ENCODE measurements around the gene TMEM131L. TPM values are rescaled to one million over a fixed set of nuclear protein-coding genes. Genes with fewer than 3 reads are reported as not detected.

The TMEM131L gene
- polyA plus RNA-seq, 1 donor (not counting 4 experiments of a cell fraction or from before 2014, with no cell fraction given), result 10.3 TPM

- H4K20me1 ChIP-seq (ENCODE audit: control insufficient read depth, extremely low read depth, insufficient read depth, low read length), result no peaks in the 10 kb centered on the region
- H3K4me2 ChIP-seq (ENCODE audit: control insufficient read depth, extremely low read depth, insufficient read depth, low read depth, low read length), result peak overlapping the region; percentile 85
- H3K9ac ChIP-seq (ENCODE audit: control insufficient read depth, extremely low read depth, insufficient read depth, low read length), result no peak overlapping the region
- peaks cover 12% of the 10 kb centered on the region for H3K79me2 ChIP-seq (ENCODE audit: control insufficient read depth, insufficient read depth, low read length)
- dilution Hi-C loops (cut with MboI; ENCODE audit: extremely low pct_ligation_motif_present, low sequenced_read_pairs), result no loop called here
- H3K4me1 ChIP-seq (ENCODE audit: control insufficient read depth, extremely low read depth, insufficient read depth, low read length), result peaks cover 41% of the 10 kb centered on the region
- no peak overlapping the region for H2AFZ ChIP-seq (ENCODE audit: control insufficient read depth, low read length)
- no peaks in the 10 kb centered on the region for H3K9me3 ChIP-seq (ENCODE audit: control insufficient read depth, low read depth, low read length)
- no peak for DNase-seq (ENCODE audit: low read depth, low spot score)
- peak overlapping the region; percentile 97 for H3K27ac ChIP-seq (ENCODE audit: control insufficient read depth, insufficient read depth, low read length)
- H3K36me3 ChIP-seq (ENCODE audit: control insufficient read depth in 2 of 2, extremely low read depth in 1 of 2, insufficient read depth in 2 of 2, low read length in 2 of 2), result no peaks in the 10 kb centered on the region
- no peaks in the 10 kb centered on the region for H3K9me1 ChIP-seq (ENCODE audit: control insufficient read depth, extremely low read depth, insufficient read depth, low read length)
- H3K4me3 ChIP-seq (ENCODE audit: control insufficient read depth in 2 of 3, extremely low read depth in 1 of 3, insufficient read depth in 2 of 3, low read depth in 1 of 3, low read length in 3 of 3), result no peak overlapping the region
- no peak for TF ChIP-seq EZH2 (IDR thresholded peaks at IDR 0.05; ENCODE audit: low read length)
- TF ChIP-seq CTCF (optimal IDR thresholded peaks at IDR 0.05 in 1 of 3, IDR thresholded peaks at IDR 0.05 in 1 of 3, conservative IDR thresholded peaks at IDR 0.05 in 1 of 3; ENCODE audit: extremely low read depth in 1 of 3, insufficient read depth in 2 of 3, low read length in 3 of 3), result no peak
- H3K27me3 ChIP-seq (ENCODE audit: control insufficient read depth, extremely low read depth, insufficient read depth, low read length), result no peaks in the 10 kb centered on the region
- FAIRE-seq, result no peak
Measured at GRCh38 chr4:153485359-153485758, 19.2 kb downstream of the TMEM131L start.

GRCh38 chr4:153485860-153486259 lies 19.7 kb downstream of the TMEM131L start:
- Histone ChIP-seq H3K4me1 (ENCODE audit: control insufficient read depth, extremely low read depth, insufficient read depth, low read length) (peaks cover 41% of the 10 kb centered on the region), H3K9me1 (ENCODE audit: control insufficient read depth, extremely low read depth, insufficient read depth, low read length) (no peaks in the 10 kb centered on the region), H3K4me3 (ENCODE audit: control insufficient read depth in 2 of 3, extremely low read depth in 1 of 3, insufficient read depth in 2 of 3, low read depth in 1 of 3, low read length in 3 of 3) (no peak overlapping the region), H3K27me3 (ENCODE audit: control insufficient read depth, extremely low read depth, insufficient read depth, low read length) (no peaks in the 10 kb centered on the region), H3K9ac (ENCODE audit: control insufficient read depth, extremely low read depth, insufficient read depth, low read length) (peak overlapping the region; percentile 78), H3K9me3 (ENCODE audit: control insufficient read depth, low read depth, low read length) (no peaks in the 10 kb centered on the region), H3K4me2 (ENCODE audit: control insufficient read depth, extremely low read depth, insufficient read depth, low read depth, low read length) (peak overlapping the region; percentile 85), H4K20me1 (ENCODE audit: control insufficient read depth, extremely low read depth, insufficient read depth, low read length) (no peaks in the 10 kb centered on the region), H2AFZ (ENCODE audit: control insufficient read depth, low read length) (no peak overlapping the region), H3K27ac (ENCODE audit: control insufficient read depth, insufficient read depth, low read length) (peak overlapping the region; percentile 97), H3K79me2 (ENCODE audit: control insufficient read depth, insufficient read depth, low read length) (peaks cover 12% of the 10 kb centered on the region), H3K36me3 (ENCODE audit: control insufficient read depth in 2 of 2, extremely low read depth in 1 of 2, insufficient read depth in 2 of 2, low read length in 2 of 2) (no peaks in the 10 kb centered on the region)
- no peak for DNase-seq (ENCODE audit: low read depth, low spot score)
- TF ChIP-seq CTCF (optimal IDR thresholded peaks at IDR 0.05 in 1 of 3, IDR thresholded peaks at IDR 0.05 in 1 of 3, conservative IDR thresholded peaks at IDR 0.05 in 1 of 3; ENCODE audit: extremely low read depth in 1 of 3, insufficient read depth in 2 of 3, low read length in 3 of 3) (no peak), EZH2 (IDR thresholded peaks at IDR 0.05; ENCODE audit: low read length) (no peak)
- dilution Hi-C loops (cut with MboI; ENCODE audit: extremely low pct_ligation_motif_present, low sequenced_read_pairs), result no loop called here
- no peak for FAIRE-seq

All from keratinocyte (primary cell).